Liver (tissue), 9 donors: ENCODE measurements around the gene LARP4. TPM values are rescaled to one million over a fixed set of nuclear protein-coding genes. Genes with fewer than 3 reads are reported as not detected.
"Not testable (repeated sequence)": the region's sequence is repeated elsewhere in the genome, so short reads cannot be mapped to it uniquely, and the experiment has no call there.

Experiments used
- DNase-seq: peaks from one replicate; pipeline ENCODE4 v3.0.0-alpha.2; 2017; ENCODE audit warnings: low spot score
- H3K27ac ChIP-seq, 2 donors: one replicate each; pipeline ENCODE4 v1.7.0; 2013; ENCODE audit warnings: inconsistent platforms in 2 of 2, low read length in 2 of 2, control low read depth in 1 of 2, low read depth in 1 of 2, mild to moderate bottlenecking in 1 of 2
- H3K27me3 ChIP-seq, 4 donors: one replicate each; pipeline versions ENCODE4 v1.6.1 to v1.7.0; 2013; ENCODE audit warnings: low read length in 3 of 4, inconsistent platforms in 1 of 4, mild to moderate bottlenecking in 1 of 4, moderate library complexity in 1 of 4; ENCODE audit not compliant: control insufficient read depth in 4 of 4, insufficient read depth in 4 of 4
- H3K36me3 ChIP-seq, 4 donors: one replicate each; pipeline versions ENCODE4 v1.6.1 to v1.7.0; 2013; ENCODE audit warnings: low read length in 3 of 4, mild to moderate bottlenecking in 3 of 4, low read depth in 1 of 4, moderate library complexity in 1 of 4; ENCODE audit not compliant: control insufficient read depth in 4 of 4, insufficient read depth in 3 of 4
- H3K4me1 ChIP-seq, 4 donors: one replicate each; pipeline versions ENCODE4 v1.6.1 to v1.7.0; 2013; ENCODE audit warnings: low read length in 3 of 4, mild to moderate bottlenecking in 3 of 4, moderate library complexity in 1 of 4; ENCODE audit not compliant: control insufficient read depth in 4 of 4, insufficient read depth in 4 of 4
- H3K4me3 ChIP-seq, 3 donors: one replicate each; pipeline versions ENCODE4 v1.6.1 to v1.7.0; 2013; ENCODE audit warnings: low read length in 3 of 3, control low read depth in 1 of 3, low read depth in 1 of 3, mild to moderate bottlenecking in 1 of 3
- H3K9ac ChIP-seq, 2 donors: one replicate each; pipeline ENCODE4 v1.7.0; 2013; ENCODE audit warnings: low read length in 2 of 2, mild to moderate bottlenecking in 2 of 2, moderate library complexity in 2 of 2, control low read depth in 1 of 2, low read depth in 1 of 2
- H3K9me3 ChIP-seq, 4 donors: one replicate each; pipeline versions ENCODE4 v1.6.1 to v1.7.0; 2013; ENCODE audit warnings: low read length in 3 of 4; ENCODE audit not compliant: control insufficient read depth in 4 of 4
- ATF3 ChIP-seq: IDR thresholded peaks from 2 replicates; pipeline ENCODE4 v1.6.1; 2016; ENCODE audit warnings: antibody characterized with exemption
- CTCF ChIP-seq: fragments of 150-350 bp; IDR thresholded peaks from 2 replicates; pipeline ENCODE4 v1.5.1; 2017; ENCODE audit warnings: improper control_type of control experiment, low read depth, low read length; ENCODE audit not compliant: missing input control
- EGR1 ChIP-seq, 2 donors: IDR thresholded peaks; 2 replicates each; pipeline ENCODE4 v1.6.1; 2016 to 2018; ENCODE audit warnings: antibody characterized with exemption in 2 of 2, low read depth in 2 of 2
- FOXA1 ChIP-seq: IDR thresholded peaks from 2 replicates; pipeline ENCODE4 v1.6.1; 2016; ENCODE audit warnings: antibody characterized with exemption
- FOXA2 ChIP-seq: IDR thresholded peaks from 2 replicates; pipeline ENCODE4 v1.6.1; 2016; ENCODE audit warnings: antibody characterized with exemption
- GABPA ChIP-seq, 2 donors: IDR thresholded peaks in 1 of 2; conservative IDR thresholded peaks in 1 of 2; 2 replicates each; pipeline ENCODE4 v1.6.1; 2016; ENCODE audit warnings: antibody characterized with exemption in 2 of 2, mild to moderate bottlenecking in 1 of 2, moderate library complexity in 1 of 2
- HNF4A ChIP-seq, 2 donors: conservative IDR thresholded peaks; 2 replicates each; pipeline ENCODE4 v1.6.1; 2016; ENCODE audit warnings: antibody characterized with exemption in 2 of 2, mild to moderate bottlenecking in 2 of 2
- HNF4G ChIP-seq: IDR thresholded peaks from 2 replicates; pipeline ENCODE4 v1.6.1; 2016; ENCODE audit warnings: antibody characterized with exemption
- JUND ChIP-seq, 2 donors: IDR thresholded peaks; 2 replicates each; pipeline ENCODE4 v1.6.1; 2016; ENCODE audit warnings: antibody characterized with exemption in 2 of 2
- MAX ChIP-seq: IDR thresholded peaks from 2 replicates; pipeline ENCODE4 v1.6.1; 2016; ENCODE audit warnings: antibody characterized with exemption
- NR2F2 ChIP-seq: IDR thresholded peaks from 2 replicates; pipeline ENCODE4 v1.6.1; 2016; ENCODE audit warnings: antibody characterized with exemption
- RAD21 ChIP-seq, 2 donors: IDR thresholded peaks; 2 replicates each; pipeline ENCODE4 v1.6.1; 2016; ENCODE audit warnings: antibody characterized with exemption in 2 of 2, mild to moderate bottlenecking in 2 of 2
- REST ChIP-seq: IDR thresholded peaks from 2 replicates; pipeline ENCODE4 v1.6.1; 2016; ENCODE audit warnings: antibody characterized with exemption, mild to moderate bottlenecking
- RXRA ChIP-seq, 2 donors: IDR thresholded peaks; 2 replicates each; pipeline ENCODE4 v1.6.1; 2017 to 2018; ENCODE audit warnings: antibody characterized with exemption in 2 of 2, mild to moderate bottlenecking in 1 of 2
- SP1 ChIP-seq: IDR thresholded peaks from 2 replicates; pipeline ENCODE4 v1.6.1; 2018; ENCODE audit warnings: antibody characterized with exemption, mild to moderate bottlenecking
- TAF1 ChIP-seq: conservative IDR thresholded peaks from 2 replicates; pipeline ENCODE4 v1.6.1; 2016; ENCODE audit warnings: antibody characterized with exemption, mild to moderate bottlenecking
- YY1 ChIP-seq: IDR thresholded peaks from 2 replicates; pipeline ENCODE4 v1.6.1; 2016; ENCODE audit warnings: antibody characterized with exemption, mild to moderate bottlenecking
- ZBTB33 ChIP-seq: IDR thresholded peaks from 2 replicates; pipeline ENCODE4 v1.6.1; 2016; ENCODE audit warnings: antibody characterized with exemption
- WGBS: extraction: QIAGEN DNeasy Blood & Tissue Kit; methylation state at CpG from one replicate; pipeline ENCODE4 v1.1.7; 2013; 5-methylcytosine and 5-hydroxymethylcytosine counted together
- polyA plus RNA-seq, 2 donors: library from polyadenylated mRNA; stranded (reverse) in 1 of 2; unstranded in 1 of 2; fragments of 200-250 nt in 1 of 2; fragments of >200 nt in 1 of 2; fragmentation: Nextera tagmentation in 1 of 2; extraction: Ambion mirVana in 1 of 2; gene quantifications; one replicate each; pipeline versions ENCODE4 v1.2.1 to v1.2.3, GENCODE V29; 2013 to 2015
- total RNA-seq, 2 donors: library from RNA; depleted of rRNA; stranded (reverse); fragments of >200 nt; gene quantifications; one replicate each; pipeline ENCODE4 v1.2.3, GENCODE V29; 2014
- donor health status: healthy.
- donor health status: healthy.
- donor health status: healthy.
- donor health status: healthy.
- donor health status: healthy.

LARP4 gene
- total and polyA plus RNA-seq, 4 donors, result 17.3 to 71.0 (median 37.5) TPM

- H3K36me3 ChIP-seq, result no peaks in the 10 kb centered on the region
- DNase-seq, result no peak
- H3K9ac ChIP-seq, result no peak overlapping the region
- WGBS, result 92% methylated on average over 9 of the region's 9 CpGs
- no peak overlapping the region for H3K4me3 ChIP-seq
- H3K27me3 ChIP-seq, result no peaks in the 10 kb centered on the region
- no peaks in the 10 kb centered on the region for H3K4me1 ChIP-seq
- TF ChIP-seq FOXA2, result no peak
- TF ChIP-seq RXRA (IDR thresholded peaks at IDR 0.05), result no peak
- no peak for TF ChIP-seq SP1
- TF ChIP-seq JUND (IDR thresholded peaks at IDR 0.05), result no peak
- TF ChIP-seq CTCF, result no peak
- TF ChIP-seq RAD21 (IDR thresholded peaks at IDR 0.05), result no peak
- no peak for TF ChIP-seq MAX
- TF ChIP-seq ATF3, result no peak
- TF ChIP-seq FOXA1, result no peak
- no peak for TF ChIP-seq EGR1 (IDR thresholded peaks at IDR 0.05; ENCODE audit: low read depth in 2 of 2)
- no peak for TF ChIP-seq GABPA (IDR thresholded peaks at IDR 0.05 in 1 of 2, conservative IDR thresholded peaks at IDR 0.05 in 1 of 2)
- TF ChIP-seq TAF1, result no peak
- TF ChIP-seq NR2F2, result no peak
- TF ChIP-seq ZBTB33, result no peak
- no peak for TF ChIP-seq HNF4G
- no peak for TF ChIP-seq HNF4A (conservative IDR thresholded peaks at IDR 0.05)
- TF ChIP-seq REST, result no peak
- no peak for TF ChIP-seq YY1
- no peaks in the 10 kb centered on the region for H3K9me3 ChIP-seq
- no peak overlapping the region for H3K27ac ChIP-seq
Measured at GRCh38 chr12:50365709-50366406, 34.8 kb upstream of the LARP4 start.

- not testable (repeated sequence) for DNase-seq, H3K9ac ChIP-seq, H3K9me3 ChIP-seq, H3K27ac ChIP-seq, H3K27me3 ChIP-seq, H3K4me3 ChIP-seq, H3K4me1 ChIP-seq, H3K36me3 ChIP-seq
- WGBS, result 76% methylated on average over 7 of the region's 7 CpGs
Measured at GRCh38 chr12:50370672-50371071, 30.0 kb upstream of the LARP4 start.
